Peyer's patch (tissue), 4 donors: ENCODE data around the gene KRT13. TPM values are rescaled to one million over a fixed set of nuclear protein-coding genes. Genes with fewer than 3 reads are reported as not detected.

ENCODE experiments used
- DNase-seq, 3 donors: peaks; one replicate each; pipeline ENCODE4 v3.0.0-alpha.2; 2017 to 2019
- H3K27ac ChIP-seq, 4 donors: fragments of 200-600 bp; sonication (generic); one replicate each; pipeline ENCODE4 v1.5.1; 2016 to 2019
- H3K27me3 ChIP-seq, 2 donors: fragments of 200-600 bp; sonication (generic); one replicate each; pipeline ENCODE4 v1.5.1; 2019
- H3K36me3 ChIP-seq, 3 donors: fragments of 200-600 bp; sonication (generic); one replicate each; pipeline ENCODE4 v1.5.1; 2016 to 2019
- H3K4me1 ChIP-seq, 4 donors: fragments of 200-600 bp; sonication (generic); one replicate each; pipeline ENCODE4 v1.5.1; 2016 to 2019
- H3K4me3 ChIP-seq, 4 donors: fragments of 200-600 bp; sonication (generic); 1 replicate in 3 of 4; 2 replicates in 1 of 4; pipeline ENCODE4 v1.5.1; 2016 to 2019; ENCODE audit warnings: mild to moderate bottlenecking in 1 of 4
- H3K9me3 ChIP-seq, 4 donors: fragments of 200-600 bp; sonication (generic); one replicate each; pipeline ENCODE4 v1.5.1; 2016 to 2019; ENCODE audit warnings: mild to moderate bottlenecking in 1 of 4
- POLR2A ChIP-seq, 2 donors: fragments of 450-650 bp; IDR thresholded peaks; one replicate each; pipeline ENCODE4 v1.5.1; 2017; ENCODE audit warnings: antibody characterized with exemption in 2 of 2, mild to moderate bottlenecking in 2 of 2, moderate library complexity in 2 of 2
- total RNA-seq, 4 donors: library from RNA; depleted of rRNA; stranded (reverse); fragments of >200 nt; gene quantifications; one replicate each; pipeline ENCODE4 v1.1.0, GENCODE V29; 2016
- TF ChIP-seq, protein P1 (sequence below), 6 experiments: fragments of 450-650 bp in 4 of 6; fragments of 200-600 bp in 2 of 6; sonication (generic) in 1 of 6; IDR thresholded peaks; one replicate each; pipeline ENCODE4 v1.5.1; 2017 to 2019; ENCODE audit warnings: antibody characterized with exemption in 6 of 6, mild to moderate bottlenecking in 3 of 6, moderate library complexity in 1 of 6

Gene KRT13
- total RNA-seq, 4 donors from 2014 or later = 2.5 TPM; not detected in 3

DNA sequence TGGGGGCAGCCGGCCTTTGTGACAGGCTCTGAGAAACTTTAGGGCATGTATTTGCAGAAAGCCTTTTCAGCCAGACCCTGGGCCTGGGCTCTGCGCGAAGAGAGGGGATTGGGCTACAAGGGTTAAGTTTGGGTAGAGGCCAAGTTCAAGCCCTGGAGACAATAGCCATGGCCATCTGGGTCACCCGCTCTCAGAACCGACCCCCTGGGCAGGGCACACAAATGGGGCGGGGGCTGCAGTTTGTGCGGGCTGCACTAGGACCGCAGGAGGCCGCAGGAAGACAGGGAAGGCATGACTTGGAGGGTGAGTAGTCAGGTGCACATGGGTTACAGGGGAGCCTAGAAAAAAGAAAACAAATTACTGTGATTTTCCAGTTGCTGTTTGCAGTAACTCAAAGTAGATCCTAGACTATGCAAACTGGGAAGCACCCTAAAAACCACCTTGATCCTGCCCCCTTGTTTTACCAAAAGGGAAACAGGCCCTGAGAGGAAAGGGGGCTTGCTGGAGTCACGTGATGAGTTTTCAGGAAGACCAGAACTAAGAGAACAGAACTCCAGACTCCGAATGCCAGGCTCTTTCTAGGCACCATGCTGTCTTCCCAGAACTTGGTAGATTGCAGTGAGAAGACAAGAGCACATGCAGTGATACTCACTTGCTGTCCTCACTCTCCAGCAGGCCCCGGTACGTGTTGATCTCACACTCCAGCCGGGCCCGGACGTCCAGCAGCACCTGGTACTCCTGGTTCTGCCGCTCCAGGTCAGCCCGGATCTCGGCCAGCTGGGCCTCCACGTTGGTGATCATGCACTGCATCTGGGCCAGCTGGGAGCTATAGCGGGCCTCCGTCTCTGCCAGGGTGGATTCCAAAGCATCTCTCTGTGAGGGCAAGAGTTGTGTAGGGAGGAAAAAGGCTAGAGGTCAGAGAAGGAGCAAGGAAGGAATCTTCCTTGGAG lies 28.3 kb downstream of the KRT13 start:
- H3K9me3 ChIP-seq = no peaks in the 10 kb centered on the region
- no peaks in the 10 kb centered on the region for H3K36me3 ChIP-seq
- H3K4me1 ChIP-seq = no peaks in the 10 kb centered on the region
- no peak overlapping the region for H3K27ac ChIP-seq
- no peaks in the 10 kb centered on the region for H3K27me3 ChIP-seq
- no peak for DNase-seq
- TF ChIP-seq POLR2A (IDR thresholded peaks at IDR 0.05) = no peak
- TF ChIP-seq, protein P1, sequence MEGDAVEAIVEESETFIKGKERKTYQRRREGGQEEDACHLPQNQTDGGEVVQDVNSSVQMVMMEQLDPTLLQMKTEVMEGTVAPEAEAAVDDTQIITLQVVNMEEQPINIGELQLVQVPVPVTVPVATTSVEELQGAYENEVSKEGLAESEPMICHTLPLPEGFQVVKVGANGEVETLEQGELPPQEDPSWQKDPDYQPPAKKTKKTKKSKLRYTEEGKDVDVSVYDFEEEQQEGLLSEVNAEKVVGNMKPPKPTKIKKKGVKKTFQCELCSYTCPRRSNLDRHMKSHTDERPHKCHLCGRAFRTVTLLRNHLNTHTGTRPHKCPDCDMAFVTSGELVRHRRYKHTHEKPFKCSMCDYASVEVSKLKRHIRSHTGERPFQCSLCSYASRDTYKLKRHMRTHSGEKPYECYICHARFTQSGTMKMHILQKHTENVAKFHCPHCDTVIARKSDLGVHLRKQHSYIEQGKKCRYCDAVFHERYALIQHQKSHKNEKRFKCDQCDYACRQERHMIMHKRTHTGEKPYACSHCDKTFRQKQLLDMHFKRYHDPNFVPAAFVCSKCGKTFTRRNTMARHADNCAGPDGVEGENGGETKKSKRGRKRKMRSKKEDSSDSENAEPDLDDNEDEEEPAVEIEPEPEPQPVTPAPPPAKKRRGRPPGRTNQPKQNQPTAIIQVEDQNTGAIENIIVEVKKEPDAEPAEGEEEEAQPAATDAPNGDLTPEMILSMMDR (IDR thresholded peaks at IDR 0.05) = no peak
- H3K4me3 ChIP-seq = no peak overlapping the region

DNA sequence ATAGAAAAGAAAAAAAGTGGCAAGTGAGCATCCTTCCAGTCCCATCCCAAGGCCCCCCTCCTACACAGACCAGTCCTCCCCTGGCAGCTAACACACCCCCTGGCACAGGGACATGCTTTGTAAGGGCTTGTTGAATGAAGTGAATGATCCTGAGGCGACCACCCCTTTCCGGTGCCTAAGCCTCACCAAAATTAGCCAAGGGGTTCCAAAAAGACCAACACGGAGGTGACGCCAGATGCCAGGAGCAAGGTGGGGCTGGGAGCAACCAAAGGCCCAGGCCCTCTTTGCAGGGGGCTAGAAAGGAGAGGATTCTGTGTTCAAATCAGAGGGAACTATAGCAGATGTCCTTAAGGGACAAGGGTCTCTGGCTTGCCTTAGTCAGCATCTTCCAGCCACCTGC lies 30.0 kb downstream of the KRT13 start:
- Histone ChIP-seq H3K27ac (no peak overlapping the region), H3K4me3 (no peak overlapping the region), H3K27me3 (no peaks in the 10 kb centered on the region), H3K4me1 (no peaks in the 10 kb centered on the region), H3K9me3 (no peaks in the 10 kb centered on the region), H3K36me3 (no peaks in the 10 kb centered on the region)
- DNase-seq = no peak
- TF ChIP-seq POLR2A (IDR thresholded peaks at IDR 0.05) = no peak
- TF ChIP-seq, protein P1 (IDR thresholded peaks at IDR 0.05) = no peak

DNA sequence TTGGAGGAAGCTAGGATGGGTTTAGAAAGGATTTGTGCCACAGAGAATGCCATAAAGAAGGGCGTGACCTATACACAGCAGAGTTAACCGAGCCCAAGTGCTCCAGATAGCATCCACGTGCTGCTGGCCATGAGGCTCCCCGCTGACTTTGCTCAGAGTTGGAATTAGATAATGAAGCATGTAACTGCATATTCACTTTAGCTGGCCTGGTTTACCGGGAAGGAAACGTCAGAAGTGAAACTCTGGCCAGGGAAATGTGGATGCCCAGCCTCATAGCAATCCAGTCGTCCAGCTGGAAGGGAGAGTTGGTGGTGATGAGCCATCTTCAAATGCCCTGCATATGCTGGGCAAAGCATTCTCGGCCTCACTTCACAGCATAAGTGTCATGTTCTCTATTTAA lies 30.5 kb downstream of the KRT13 start:
- no peak for DNase-seq

DNA sequence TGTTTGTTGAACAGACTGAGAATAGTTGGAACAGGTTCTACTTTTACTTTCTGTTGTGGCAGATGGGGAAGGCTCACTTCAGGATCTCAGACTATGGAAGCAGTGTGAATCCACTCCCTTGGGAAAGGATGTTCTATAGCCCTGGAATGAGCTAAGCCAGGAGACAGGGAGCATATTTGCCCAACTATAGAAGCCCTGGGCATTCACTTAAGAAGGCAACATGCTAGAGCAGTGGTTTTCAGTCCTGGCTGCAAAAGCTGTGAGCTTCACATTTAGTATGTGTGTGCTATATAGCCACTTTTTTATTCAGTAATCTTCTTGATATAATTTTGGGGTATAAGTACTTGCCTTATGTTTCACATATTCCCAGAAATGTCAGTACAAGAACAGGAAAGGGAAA lies 37.1 kb downstream of the KRT13 start:
- Histone ChIP-seq H3K9me3 (no peaks in the 10 kb centered on the region), H3K4me1 (no peaks in the 10 kb centered on the region), H3K36me3 (no peaks in the 10 kb centered on the region), H3K4me3 (no peak overlapping the region), H3K27me3 (no peaks in the 10 kb centered on the region), H3K27ac (no peak overlapping the region)
- no peak for TF ChIP-seq POLR2A (IDR thresholded peaks at IDR 0.05)
- TF ChIP-seq, protein P1 (IDR thresholded peaks at IDR 0.05) = no peak
- DNase-seq = no peak

More for the DNA sequence above, 30.5 kb downstream of the KRT13 start:
- Histone ChIP-seq H3K27me3 (no peaks in the 10 kb centered on the region), H3K4me1 (no peaks in the 10 kb centered on the region), H3K36me3 (no peaks in the 10 kb centered on the region), H3K9me3 (no peaks in the 10 kb centered on the region), H3K27ac (no peak overlapping the region), H3K4me3 (no peak overlapping the region)
- TF ChIP-seq POLR2A (IDR thresholded peaks at IDR 0.05) = no peak
- TF ChIP-seq, protein P1 (IDR thresholded peaks at IDR 0.05) = no peak

DNA sequence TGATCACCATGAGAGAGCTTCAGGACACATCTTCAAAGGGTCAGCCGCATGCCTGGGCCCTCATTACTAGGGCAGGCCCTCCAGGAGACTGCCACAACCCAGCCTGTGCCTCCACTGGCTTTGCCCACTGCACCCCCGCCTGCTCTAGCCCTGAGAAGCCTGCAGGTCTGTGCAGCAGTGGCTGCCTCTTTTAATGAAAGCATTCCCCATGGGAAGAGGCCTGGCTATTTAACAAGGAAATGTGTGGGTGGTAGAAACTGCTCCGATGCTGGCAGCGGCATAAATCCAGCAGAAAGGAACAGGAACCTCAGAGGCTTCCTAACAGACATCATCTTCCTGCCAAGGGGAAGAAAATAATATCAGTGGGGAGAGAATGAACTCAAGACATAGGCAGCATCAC lies 37.9 kb downstream of the KRT13 start:
- H3K4me3 ChIP-seq = no peak overlapping the region
- H3K27me3 ChIP-seq = no peaks in the 10 kb centered on the region
- no peak overlapping the region for H3K27ac ChIP-seq
- H3K4me1 ChIP-seq = no peaks in the 10 kb centered on the region
- H3K36me3 ChIP-seq = no peaks in the 10 kb centered on the region
- no peaks in the 10 kb centered on the region for H3K9me3 ChIP-seq
- DNase-seq = no peak
- TF ChIP-seq, protein P1 (IDR thresholded peaks at IDR 0.05) = no peak
- no peak for TF ChIP-seq POLR2A (IDR thresholded peaks at IDR 0.05)
